Testis (tissue), 2 donors: ENCODE data around the gene SEZ6L2.

Experiments
- POLR2A ChIP-seq: fragments of 450-650 bp; IDR thresholded peaks from one replicate; pipeline ENCODE4 v1.6.1; 2017; ENCODE audit warnings: antibody characterized with exemption, mild to moderate bottlenecking, moderate library complexity
- TF ChIP-seq, protein P1 (sequence below), 3 experiments: fragments of 450-650 bp in 2 of 3; fragments of 200-600 bp in 1 of 3; sonication (generic) in 1 of 3; IDR thresholded peaks; one replicate each; pipeline ENCODE4 v1.5.1; 2016 to 2019; ENCODE audit warnings: antibody characterized with exemption in 3 of 3, mild to moderate bottlenecking in 2 of 3, moderate library complexity in 1 of 3

DNA sequence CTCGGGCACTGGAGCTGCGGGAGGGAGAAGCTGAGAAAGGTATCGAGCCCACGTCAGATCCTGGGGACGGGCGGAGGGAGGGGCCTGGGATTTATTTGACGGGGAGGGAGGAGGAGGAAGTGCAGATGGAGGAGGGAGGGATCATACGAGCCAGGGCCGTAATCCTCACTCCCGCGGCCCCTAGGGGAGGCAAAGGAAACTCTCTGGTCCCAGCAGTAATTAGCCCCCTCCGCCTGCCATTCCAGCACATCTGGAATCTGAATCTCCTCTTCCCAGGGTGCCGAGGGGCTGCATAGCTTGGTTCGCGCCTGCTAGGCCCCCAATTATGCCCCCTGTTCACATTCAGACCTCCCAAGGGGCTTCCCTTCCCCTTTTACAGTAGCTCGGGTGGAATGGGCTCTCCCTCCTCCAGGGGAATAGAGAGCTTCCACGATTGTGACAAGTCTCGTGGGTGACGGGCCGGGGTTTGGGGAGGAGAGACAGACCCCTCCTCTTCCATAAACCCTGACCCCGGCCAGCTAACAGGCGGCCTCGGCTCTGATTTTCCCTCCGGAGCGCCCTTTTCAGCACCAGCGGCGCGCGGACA is at the start of gene SEZ6L2:
- TF ChIP-seq, protein P1, sequence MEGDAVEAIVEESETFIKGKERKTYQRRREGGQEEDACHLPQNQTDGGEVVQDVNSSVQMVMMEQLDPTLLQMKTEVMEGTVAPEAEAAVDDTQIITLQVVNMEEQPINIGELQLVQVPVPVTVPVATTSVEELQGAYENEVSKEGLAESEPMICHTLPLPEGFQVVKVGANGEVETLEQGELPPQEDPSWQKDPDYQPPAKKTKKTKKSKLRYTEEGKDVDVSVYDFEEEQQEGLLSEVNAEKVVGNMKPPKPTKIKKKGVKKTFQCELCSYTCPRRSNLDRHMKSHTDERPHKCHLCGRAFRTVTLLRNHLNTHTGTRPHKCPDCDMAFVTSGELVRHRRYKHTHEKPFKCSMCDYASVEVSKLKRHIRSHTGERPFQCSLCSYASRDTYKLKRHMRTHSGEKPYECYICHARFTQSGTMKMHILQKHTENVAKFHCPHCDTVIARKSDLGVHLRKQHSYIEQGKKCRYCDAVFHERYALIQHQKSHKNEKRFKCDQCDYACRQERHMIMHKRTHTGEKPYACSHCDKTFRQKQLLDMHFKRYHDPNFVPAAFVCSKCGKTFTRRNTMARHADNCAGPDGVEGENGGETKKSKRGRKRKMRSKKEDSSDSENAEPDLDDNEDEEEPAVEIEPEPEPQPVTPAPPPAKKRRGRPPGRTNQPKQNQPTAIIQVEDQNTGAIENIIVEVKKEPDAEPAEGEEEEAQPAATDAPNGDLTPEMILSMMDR (IDR thresholded peaks at IDR 0.05), result no peak
- no peak for TF ChIP-seq POLR2A
